ENCODE measurements around the gene ITPK1. TPM values are rescaled to one million over a fixed set of nuclear protein-coding genes. Genes with fewer than 3 reads are reported as not detected.

ITPK1 gene
- total RNA-seq, 3 donors from 2014 or later = 27.8 to 91.7 (median 42.9) TPM

- Histone ChIP-seq H3K4me1 (no peaks in the 10 kb centered on the region), H3K9me3 (no peaks in the 10 kb centered on the region), H3K36me3 (no peaks in the 10 kb centered on the region), H3K4me3 (no peak overlapping the region), H3K27ac (no peak overlapping the region), H3K27me3 (no peaks in the 10 kb centered on the region)
- TF ChIP-seq, protein P1, sequence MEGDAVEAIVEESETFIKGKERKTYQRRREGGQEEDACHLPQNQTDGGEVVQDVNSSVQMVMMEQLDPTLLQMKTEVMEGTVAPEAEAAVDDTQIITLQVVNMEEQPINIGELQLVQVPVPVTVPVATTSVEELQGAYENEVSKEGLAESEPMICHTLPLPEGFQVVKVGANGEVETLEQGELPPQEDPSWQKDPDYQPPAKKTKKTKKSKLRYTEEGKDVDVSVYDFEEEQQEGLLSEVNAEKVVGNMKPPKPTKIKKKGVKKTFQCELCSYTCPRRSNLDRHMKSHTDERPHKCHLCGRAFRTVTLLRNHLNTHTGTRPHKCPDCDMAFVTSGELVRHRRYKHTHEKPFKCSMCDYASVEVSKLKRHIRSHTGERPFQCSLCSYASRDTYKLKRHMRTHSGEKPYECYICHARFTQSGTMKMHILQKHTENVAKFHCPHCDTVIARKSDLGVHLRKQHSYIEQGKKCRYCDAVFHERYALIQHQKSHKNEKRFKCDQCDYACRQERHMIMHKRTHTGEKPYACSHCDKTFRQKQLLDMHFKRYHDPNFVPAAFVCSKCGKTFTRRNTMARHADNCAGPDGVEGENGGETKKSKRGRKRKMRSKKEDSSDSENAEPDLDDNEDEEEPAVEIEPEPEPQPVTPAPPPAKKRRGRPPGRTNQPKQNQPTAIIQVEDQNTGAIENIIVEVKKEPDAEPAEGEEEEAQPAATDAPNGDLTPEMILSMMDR (IDR thresholded peaks at IDR 0.05) = no peak
- TF ChIP-seq POLR2A (IDR thresholded peaks at IDR 0.05) (no peak), POLR2AphosphoS5 (IDR thresholded peaks at IDR 0.05) (no peak)
- intact Hi-C loops (cut with DNase I; ENCODE audit: low total_unique reads) = loop anchor here (5.0 kb wide), 1 partner anchor 1503 kb away; no protein-coding TSS in a partner anchor
- DNase-seq (ENCODE audit: low spot score in 2 of 2) = no peak
Observed at GRCh38 chr14:93025055-93025454, 90.7 kb downstream of the ITPK1 start.

GRCh38 chr14:93024493-93024892 lies 91.2 kb downstream of the ITPK1 start:
- intact Hi-C loops (cut with DNase I; ENCODE audit: low total_unique reads) = no loop called here
- Histone ChIP-seq H3K27ac (no peak overlapping the region), H3K4me1 (no peaks in the 10 kb centered on the region), H3K9me3 (no peaks in the 10 kb centered on the region), H3K36me3 (no peaks in the 10 kb centered on the region), H3K4me3 (no peak overlapping the region), H3K27me3 (no peaks in the 10 kb centered on the region)
- TF ChIP-seq, protein P1 (IDR thresholded peaks at IDR 0.05) = no peak
- no peak for TF ChIP-seq POLR2AphosphoS5 (IDR thresholded peaks at IDR 0.05)
- TF ChIP-seq POLR2A (IDR thresholded peaks at IDR 0.05) = no peak
- DNase-seq (ENCODE audit: low spot score in 2 of 2) = no peak

DNA sequence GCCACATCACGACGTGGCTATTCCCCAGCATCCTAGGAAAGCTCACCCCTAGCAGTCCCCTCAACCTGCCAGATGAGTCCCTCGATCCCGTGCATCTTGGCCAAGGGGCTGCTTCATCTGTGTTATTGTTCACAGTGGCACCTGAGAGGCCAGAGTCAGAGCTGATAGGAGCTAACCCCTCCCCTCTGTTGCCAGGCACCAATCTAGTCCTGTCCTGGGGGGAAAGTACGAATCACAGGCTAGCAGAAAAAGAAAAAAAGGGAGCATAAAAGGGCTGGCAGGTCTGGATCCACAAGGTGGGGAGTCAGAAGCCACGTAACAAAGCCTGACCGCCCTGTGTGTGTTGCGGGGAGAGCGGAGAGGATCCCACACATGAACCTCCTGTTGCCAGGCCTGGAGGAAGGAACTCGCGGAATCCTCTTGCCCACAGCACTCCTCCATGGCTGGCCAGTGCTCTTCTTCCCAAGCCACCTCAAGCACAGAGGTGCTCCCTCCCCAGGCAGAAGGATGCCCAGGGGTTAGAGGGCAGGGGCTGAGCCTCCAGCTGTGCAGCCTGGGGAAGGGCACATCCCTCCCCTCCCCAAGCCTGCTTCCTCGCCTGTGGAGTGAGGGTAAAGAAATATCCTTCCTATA lies 91.8 kb downstream of the ITPK1 start:
- intact Hi-C loops (cut with DNase I; ENCODE audit: low total_unique reads) = no loop called here
- TF ChIP-seq, protein P1 (IDR thresholded peaks at IDR 0.05) = no peak
- DNase-seq (ENCODE audit: low spot score in 2 of 2) = no peak
- no peaks in the 10 kb centered on the region for H3K36me3 ChIP-seq
- no peak overlapping the region for H3K4me3 ChIP-seq
- H3K27me3 ChIP-seq = no peaks in the 10 kb centered on the region
- no peak overlapping the region for H3K27ac ChIP-seq
- H3K9me3 ChIP-seq = no peaks in the 10 kb centered on the region
- H3K4me1 ChIP-seq = no peaks in the 10 kb centered on the region

- no peak for DNase-seq (ENCODE audit: low spot score in 2 of 2)
- no peak overlapping the region for H3K4me3 ChIP-seq
- TF ChIP-seq POLR2A (IDR thresholded peaks at IDR 0.05) = no peak
- no peaks in the 10 kb centered on the region for H3K9me3 ChIP-seq
- H3K4me1 ChIP-seq = no peaks in the 10 kb centered on the region
- H3K27ac ChIP-seq = no peak overlapping the region
- intact Hi-C loops (cut with DNase I; ENCODE audit: low total_unique reads) = no loop called here
- H3K36me3 ChIP-seq = no peaks in the 10 kb centered on the region
- H3K27me3 ChIP-seq = no peaks in the 10 kb centered on the region
Observed at GRCh38 chr14:93023039-93023438, 92.7 kb downstream of the ITPK1 start.

GRCh38 chr14:93019970-93020369 lies 95.8 kb downstream of the ITPK1 start:
- H3K27ac ChIP-seq = no peak overlapping the region
- intact Hi-C loops (cut with DNase I; ENCODE audit: low total_unique reads) = loop anchor here (1.0 kb wide), 1 partner anchor 10 kb away; no protein-coding TSS in a partner anchor
- peaks cover 0 to 9% of the 10 kb centered on the region in 2 donors for H3K4me1 ChIP-seq

More at GRCh38 chr14:93019970-93020369, 95.8 kb downstream of the ITPK1 start:
- TF ChIP-seq POLR2A (IDR thresholded peaks at IDR 0.05) (no peak), POLR2AphosphoS5 (IDR thresholded peaks at IDR 0.05) (no peak)
- TF ChIP-seq, protein P1 (IDR thresholded peaks at IDR 0.05) = no peak
- H3K4me3 ChIP-seq = no peak overlapping the region
- H3K36me3 ChIP-seq = no peaks in the 10 kb centered on the region
- DNase-seq (ENCODE audit: low spot score in 2 of 2) = no peak
- no peaks in the 10 kb centered on the region for H3K27me3 ChIP-seq
- no peaks in the 10 kb centered on the region for H3K9me3 ChIP-seq

Data from breast epithelium (tissue), 4 donors.